ENCODE data around the gene LRRC8C.

GRCh38 chr1:89755591-89755990, 122.7 kb downstream of the LRRC8C start:
- TF ChIP-seq, protein P1, sequence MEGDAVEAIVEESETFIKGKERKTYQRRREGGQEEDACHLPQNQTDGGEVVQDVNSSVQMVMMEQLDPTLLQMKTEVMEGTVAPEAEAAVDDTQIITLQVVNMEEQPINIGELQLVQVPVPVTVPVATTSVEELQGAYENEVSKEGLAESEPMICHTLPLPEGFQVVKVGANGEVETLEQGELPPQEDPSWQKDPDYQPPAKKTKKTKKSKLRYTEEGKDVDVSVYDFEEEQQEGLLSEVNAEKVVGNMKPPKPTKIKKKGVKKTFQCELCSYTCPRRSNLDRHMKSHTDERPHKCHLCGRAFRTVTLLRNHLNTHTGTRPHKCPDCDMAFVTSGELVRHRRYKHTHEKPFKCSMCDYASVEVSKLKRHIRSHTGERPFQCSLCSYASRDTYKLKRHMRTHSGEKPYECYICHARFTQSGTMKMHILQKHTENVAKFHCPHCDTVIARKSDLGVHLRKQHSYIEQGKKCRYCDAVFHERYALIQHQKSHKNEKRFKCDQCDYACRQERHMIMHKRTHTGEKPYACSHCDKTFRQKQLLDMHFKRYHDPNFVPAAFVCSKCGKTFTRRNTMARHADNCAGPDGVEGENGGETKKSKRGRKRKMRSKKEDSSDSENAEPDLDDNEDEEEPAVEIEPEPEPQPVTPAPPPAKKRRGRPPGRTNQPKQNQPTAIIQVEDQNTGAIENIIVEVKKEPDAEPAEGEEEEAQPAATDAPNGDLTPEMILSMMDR (IDR thresholded peaks at IDR 0.05) = no peak
- no peak for TF ChIP-seq POLR2A (IDR thresholded peaks at IDR 0.05)

Data from right lobe of liver (tissue), 4 donors.